EH (cell line): ENCODE data around the gene SETD1A.
A peak's percentile ranks its signal among the peaks of the same experiment; 100 is the strongest.
"Not testable (repeated sequence)": the region's sequence is repeated elsewhere in the genome, so short reads cannot be mapped to it uniquely, and the experiment has no call there.

Experiments used
- DNase-seq: peaks from one replicate; pipeline ENCODE4 v3.0.0-alpha.2; 2015; ENCODE audit warnings: low read depth

Gene SETD1A

DNA sequence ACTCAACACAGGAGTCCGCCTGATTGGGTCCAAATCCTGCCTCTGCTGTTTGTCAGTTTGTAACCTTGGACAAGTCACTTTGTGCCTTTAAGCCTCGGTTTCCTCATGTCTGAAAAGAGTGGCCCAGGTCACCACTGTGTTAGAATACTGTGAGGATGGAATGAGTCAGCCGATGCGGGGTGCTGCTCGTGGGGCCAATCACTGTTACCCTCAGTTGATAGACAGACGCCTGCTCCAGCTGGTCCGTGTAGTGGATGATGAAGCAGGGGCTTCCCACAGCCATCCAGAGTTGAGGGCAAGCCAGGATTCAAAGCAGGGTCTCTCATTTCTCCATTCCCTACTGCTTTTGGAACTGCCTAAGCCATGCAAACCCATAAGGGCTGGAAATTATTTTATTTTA lies 28.4 kb upstream of the SETD1A start:
- DNase-seq = no peak

DNA sequence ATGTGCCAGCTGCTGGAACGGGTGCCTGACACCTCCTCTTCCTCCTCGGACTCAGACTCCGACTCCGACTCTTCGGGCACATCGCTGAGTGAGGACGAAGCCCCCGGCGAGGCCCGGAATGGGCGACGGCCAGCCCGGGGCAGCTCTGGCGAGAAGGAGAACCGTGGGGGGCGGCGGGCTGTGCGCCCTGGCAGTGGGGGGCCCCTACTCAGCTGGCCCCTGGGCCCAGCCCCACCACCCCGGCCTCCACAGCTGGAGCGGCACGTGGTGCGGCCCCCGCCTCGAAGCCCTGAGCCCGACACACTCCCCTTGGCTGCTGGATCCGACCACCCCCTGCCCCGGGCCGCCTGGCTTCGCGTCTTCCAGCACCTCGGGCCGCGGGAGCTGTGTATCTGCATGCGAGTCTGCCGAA lies 27.4 kb upstream of the SETD1A start:
- DNase-seq = no peak

DNA sequence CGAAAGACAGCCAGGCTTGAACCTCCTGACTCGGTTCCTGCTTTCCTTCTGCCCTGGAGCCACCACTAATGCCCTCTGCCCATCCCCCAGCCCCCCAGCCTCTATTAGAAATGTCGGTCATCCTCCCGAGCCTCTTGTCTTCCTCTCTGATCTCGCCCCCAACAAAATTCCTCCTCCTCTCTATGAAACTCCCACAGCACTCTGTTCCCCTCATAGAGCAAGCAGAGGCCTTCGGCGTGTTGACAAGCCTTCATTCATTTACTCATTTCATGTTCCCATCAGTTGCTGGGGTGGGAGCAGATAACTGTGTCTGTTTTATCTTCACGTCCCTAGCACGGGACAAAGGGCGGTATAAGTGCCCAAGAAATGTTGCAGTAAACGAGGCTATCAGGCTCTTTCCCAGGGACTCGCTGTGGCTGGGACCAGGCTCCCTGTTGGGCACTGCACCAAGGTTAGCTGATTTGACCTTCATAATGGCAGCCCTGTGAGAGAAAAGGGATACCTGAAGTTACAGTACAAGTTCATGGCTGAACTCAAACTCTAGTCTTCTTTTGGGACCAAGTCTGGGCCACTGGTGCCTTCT lies 26.4 kb upstream of the SETD1A start:
- no peak for DNase-seq

DNA sequence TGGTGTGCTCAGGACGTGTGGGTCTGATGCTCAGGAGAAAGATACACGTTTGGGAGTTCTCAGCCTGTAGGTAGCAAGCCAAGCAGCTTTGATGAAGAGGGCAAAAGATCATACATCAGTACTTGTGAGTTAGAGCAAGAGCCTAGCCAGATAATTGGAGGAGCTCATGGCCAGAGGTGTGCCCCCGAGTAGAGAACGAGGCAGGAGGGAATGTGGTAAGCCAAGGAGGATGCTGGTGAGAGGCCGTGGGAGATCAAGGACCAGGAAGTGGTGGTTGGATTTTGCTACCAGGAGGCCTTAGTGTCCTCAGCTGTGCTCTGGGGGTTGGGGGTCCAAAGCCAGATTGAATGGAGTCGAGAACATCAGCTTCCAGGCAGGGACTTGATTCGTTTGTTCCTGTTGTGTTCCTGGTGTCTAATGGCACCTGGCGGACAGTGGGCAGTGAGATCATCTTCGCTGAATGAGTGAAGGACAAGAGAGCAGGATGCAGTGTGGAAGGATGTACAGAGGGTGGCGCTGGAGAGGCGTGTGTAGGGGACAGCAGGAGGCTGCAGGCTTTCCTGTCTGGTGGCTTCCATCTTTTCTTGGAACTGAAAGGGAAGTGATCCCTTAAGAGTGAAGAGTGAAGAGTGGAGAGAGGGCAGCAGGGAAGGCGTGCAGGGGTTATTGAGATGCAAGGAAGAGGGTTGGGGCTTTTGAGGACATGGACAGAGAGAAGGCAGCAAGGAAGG lies 22.6 kb upstream of the SETD1A start:
- peak; percentile 56 for DNase-seq

DNA sequence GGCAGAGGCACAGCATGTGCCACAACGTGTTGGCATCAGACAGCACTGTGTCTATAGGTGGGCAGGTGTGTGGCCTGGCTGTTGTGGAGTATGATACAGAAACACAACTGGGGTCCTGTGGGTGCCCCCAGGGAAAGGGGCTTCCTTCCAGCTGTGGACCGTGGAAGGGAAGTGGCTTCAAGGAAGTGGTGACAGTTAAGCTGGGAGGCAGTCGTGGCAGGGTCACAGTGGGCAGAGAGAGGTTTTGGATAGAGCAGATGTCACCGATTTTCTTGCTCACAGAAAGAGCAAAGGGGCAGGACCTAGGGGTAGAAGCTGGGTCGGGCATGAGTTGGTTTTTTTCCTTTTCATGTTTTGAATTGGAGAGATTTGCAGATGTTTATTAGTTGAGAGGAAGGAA lies 19.9 kb upstream of the SETD1A start:
- no peak for DNase-seq

DNA sequence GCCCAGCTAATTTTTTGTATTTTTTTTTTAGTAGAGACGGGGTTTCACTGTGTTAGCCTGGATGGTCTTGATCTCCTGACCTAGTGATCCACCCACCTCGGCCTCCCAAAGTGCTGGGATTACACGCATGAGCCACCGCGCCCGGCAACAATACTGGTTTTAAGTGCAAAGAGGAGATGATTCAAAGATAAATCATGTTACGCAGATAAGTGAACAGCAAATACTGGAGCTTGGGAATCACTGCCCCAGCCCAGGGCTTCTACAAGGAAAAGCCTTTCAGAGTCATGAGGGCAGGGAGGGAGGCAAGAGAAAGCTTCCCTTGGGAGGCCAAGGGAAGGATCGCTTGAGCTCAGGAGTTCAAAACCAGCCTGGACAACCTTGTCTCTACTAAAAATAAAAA lies 18.0 kb upstream of the SETD1A start:
- DNase-seq = not testable (repeated sequence)

DNA sequence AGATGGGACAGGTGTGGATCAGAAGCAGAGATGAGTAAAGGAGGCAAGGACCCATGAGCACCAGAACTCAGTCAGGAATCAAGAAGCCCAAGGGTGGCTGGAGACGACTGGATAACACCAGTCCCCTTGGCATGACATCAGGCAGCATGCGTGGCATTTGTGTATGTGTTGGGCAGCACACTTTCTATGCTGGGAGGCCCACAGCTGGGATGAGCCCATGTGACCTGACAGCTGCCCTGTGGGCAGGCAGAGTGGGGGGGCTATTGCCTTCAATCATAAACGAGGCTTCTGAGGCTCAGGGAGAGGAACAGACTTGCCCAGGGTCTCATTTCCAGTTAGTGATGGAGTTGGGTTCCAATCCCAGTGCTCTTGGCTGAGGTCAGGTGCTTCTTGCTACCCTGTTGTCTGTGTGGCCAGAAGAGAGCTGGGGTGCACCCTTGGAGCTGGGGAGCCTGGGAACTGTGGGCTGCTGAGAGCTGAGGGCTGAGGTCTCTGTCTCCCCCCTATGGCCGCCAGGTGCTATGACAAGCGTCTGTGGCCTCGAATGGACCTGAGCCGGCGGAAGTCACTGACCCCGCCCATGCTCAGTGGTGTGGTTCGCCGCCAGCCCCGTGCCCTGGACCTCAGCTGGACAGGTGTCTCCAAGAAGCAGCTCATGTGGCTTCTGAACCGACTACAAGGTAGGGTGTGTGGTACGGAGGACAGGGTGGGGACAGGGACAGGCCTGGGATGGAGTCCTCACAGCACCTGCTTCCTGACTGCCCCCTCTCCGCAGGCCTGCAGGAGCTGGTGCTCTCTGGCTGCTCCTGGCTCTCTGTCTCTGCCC lies 15.7 kb upstream of the SETD1A start:
- DNase-seq = peak; percentile 79

DNA sequence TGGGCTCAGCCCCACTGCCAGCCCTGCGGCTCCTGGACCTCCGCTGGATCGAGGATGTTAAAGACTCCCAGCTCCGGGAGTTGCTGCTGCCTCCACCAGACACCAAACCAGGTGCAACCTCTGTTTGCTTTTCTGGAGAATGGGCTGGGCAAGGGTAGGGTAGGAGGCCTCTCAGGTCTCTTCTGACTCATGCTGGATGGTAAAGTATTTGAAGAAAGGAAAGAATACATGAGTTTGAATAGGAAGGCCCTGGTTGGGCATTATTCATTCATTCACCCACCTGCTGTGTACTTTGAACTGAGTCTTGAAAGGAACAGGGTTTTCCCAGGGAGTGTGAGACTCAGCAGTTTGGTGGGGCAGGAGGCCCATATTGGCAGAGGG lies 15.1 kb upstream of the SETD1A start:
- DNase-seq = no peak

DNA sequence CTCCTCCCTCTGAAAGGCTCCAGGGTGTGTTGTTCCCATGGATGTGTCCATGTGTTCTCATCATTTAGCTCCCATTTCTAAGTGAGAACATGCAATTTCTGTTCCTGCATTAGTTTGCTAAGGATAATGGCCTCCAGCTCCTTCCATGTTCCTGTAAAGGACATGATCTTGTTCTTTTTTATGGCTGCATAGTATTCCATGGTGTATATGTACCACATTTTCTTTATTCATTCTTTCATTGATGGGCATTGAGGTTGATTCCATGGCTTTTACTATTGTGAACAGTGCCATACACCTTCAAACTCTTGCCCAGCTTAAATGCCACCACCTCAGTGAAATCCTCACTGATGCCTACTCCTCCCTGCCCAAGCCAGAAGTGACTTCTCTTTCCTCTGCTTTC lies 13.2 kb upstream of the SETD1A start:
- DNase-seq = no peak

DNA sequence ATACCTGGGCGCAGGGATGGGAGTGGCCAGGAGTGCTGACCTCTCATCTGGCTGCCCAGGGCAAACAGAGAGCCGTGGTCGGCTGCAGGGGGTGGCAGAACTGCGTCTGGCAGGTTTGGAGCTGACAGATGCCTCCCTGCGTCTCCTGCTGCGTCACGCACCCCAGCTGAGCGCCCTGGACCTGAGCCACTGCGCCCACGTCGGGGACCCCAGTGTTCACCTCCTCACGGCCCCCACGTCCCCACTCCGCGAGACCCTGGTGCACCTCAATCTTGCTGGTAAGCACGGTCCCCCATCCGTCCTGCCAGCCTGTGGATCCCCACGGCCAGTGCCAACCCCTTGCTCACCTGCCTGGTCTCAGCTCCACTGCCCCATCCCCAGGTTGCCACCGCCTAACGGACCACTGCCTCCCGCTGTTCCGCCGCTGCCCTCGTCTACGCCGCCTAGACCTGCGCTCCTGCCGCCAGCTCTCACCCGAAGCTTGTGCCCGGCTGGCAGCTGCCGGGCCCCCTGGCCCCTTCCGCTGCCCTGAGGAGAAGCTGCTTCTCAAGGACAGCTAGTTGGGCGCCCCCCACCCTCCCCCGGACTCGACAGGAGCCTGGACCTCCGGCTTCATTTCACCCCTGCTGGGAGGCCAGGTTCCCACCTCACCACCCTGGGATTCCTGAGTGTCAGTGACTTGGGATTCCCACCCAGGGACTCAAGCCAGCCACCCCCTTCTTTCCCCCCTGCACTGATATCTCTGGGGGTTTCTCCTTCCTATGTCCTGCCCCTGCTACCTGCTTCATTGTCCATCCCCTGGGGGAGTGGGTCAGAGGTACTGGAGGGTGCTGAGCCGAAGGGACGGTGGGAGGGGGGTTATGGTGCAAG lies 10.6 kb upstream of the SETD1A start:
- DNase-seq = no peak

DNA sequence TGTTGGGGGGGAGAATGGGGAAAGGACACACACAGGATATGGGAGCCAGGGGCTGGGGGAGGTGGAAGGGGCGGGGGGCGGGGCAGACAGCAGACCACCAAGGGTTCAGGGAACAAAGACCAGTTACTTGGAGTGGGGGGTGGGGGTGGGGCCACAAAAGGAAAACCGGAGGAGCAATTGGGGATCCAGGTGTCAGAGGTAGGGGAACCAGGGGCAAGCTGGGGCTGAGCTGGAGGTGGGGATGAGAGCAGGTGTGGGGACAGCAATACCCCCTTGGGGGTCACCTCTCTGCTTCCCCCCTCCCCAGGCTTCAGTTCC lies 10.1 kb upstream of the SETD1A start:
- no peak for DNase-seq

DNA sequence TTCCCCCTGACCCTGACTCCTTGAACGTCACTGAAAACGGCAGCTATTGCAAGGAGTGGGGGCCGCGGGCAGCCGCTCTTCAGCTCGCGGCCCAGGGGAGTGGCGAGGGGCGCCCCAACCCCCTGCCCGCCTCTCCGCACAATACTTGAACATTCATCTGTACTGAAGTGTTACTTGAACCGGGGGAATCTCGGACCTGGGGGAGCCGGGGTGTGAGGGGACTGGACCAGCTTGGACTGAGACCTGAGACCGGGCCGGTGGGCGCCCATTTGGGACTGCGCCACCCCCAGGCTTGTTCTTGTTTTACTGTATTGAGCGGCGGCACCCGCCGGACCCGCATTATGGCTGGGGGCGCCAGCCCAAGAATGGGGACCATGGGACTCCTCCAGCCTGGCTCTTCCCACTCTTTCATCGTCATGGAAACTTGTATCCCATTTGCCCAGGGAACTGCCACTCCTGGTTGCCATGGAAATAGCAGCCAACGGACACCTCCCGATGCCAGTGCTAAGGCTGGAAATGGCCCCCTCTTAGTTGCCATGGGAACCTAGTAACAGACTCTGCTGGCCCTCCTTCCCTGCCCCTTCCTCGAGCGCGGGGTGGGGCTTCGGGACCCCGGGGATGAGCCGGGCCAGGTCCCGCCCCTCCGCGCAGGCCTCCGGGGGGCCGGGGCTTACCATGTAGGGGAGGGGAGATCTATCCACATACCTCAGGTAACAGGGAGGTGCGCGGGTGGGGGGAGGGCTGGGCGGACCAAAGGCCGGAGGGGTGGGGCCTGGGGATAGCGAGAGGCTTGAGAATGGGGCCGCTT lies 9.5 kb upstream of the SETD1A start:
- DNase-seq = peak; percentile 98

DNA sequence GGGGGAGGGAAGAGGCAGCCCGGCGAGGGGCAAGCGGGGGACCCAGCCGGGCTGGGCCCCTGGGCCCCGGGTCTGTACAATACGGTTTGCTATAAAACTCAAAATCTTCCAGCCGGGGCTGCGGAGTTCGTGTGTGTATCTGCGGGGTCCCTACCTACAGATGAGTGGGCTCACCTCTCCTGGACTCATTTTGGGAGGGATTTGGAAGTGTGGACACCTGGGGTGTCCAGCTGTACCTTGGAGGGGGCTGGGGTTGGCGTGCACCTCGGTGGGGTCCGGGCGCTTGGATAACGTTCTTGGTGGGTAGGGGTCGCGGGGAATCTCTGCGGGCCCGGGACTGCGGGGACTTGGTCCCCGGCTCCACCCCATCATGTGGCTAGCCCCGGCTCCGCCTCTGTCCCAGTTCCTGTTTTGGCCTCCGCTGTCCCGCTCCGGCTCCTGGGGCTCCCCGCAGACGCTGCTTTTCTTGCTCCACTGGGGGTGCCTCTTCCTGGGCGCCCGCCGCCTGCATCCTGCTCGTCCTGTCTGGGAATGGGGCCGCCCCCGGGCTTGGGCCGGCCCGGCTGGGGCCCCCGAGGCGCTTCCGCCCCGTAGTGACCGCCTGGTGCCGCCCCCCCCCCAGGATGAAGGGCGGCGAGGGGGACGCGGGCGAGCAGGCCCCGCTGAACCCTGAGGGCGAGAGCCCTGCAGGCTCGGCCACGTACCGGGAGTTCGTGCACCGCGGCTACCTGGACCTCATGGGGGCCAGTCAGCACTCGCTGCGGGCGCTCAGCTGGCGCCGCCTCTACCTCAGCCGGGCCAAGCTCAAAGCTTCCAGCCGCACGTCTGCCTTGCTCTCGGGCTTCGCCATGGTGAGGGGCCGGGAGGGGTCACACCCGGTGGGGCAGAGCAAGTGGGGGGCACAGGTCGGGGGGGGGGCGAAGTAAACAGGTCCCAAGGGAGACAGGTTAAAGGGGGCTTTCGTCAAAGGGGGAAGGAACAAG lies 8.6 kb upstream of the SETD1A start, which contains the start of gene ORAI3:
ORAI3 (plus strand) TSS at position 402 of the 983 bp plus-strand sequence; CDS start at position 624, 222 bp downstream.
- peak; percentile 74 for DNase-seq

DNA sequence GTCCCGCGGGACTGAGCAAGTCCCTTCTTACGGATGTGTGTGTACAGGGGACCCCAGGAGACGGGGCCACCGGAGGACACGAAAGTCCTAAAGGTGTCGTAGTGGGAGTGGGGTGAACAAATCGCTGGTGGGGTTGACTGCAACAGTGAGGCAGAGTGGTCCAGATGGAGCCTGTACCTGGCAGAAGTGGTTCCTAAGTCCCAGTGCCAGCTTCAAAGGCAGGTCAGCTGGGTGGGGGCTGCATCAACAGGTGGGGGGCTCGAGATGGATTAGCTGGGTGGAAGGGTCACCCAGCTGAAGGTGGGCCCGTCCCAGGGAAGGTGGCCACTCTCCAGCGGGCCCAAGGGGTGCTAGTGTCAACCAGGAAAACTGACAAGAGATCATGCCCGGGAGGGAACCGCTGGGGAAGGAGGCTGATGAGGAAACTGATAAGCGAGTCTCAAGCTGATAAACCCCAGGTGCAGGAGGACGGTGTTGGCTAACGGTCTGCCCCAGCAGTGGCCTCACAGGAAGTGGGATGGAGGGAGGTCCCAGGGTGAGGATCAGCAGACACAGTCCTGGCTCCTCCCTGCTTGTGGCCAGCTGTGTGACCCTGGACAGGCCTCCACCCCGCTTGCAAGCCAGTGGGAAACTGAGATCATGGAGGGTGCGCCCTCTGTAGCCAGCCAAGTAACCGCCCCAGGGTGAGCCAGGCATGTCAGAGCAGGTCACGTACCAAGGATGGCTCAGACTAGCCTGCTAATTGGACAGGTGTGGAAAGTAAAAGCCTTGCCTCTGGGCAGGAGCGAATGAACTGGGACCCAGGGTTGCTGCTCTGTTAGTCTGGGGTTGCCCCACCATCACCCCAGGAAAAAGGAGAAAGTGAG lies 7.7 kb upstream of the SETD1A start:
- DNase-seq = peak; percentile 86

DNA sequence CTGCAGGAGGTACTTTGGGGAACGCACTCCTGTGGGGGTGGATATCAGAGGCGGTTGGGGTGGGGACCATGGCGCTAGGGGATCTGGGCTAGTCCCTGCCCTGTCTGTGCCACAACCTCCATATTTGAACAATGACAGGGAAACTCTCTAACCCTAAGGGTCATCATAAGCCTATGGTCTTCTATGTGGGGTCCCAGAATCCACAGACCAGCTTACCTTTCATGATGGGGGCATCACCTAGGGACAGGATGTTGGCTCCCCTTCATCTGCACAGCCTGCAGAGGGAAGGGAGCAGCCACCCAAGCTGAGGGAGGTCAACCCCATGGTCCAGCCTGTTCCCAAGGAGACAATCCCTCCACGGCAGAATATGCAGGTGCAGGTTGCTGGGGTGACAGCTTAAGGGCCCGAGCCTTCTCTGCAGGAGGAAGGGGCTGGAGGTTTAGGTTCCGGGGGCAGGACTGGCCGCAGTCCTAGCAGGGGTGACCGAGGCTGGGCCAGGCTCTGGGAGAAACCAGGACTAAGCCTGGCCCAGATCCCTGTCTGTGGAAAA lies 7.0 kb upstream of the SETD1A start:
- DNase-seq = no peak

DNA sequence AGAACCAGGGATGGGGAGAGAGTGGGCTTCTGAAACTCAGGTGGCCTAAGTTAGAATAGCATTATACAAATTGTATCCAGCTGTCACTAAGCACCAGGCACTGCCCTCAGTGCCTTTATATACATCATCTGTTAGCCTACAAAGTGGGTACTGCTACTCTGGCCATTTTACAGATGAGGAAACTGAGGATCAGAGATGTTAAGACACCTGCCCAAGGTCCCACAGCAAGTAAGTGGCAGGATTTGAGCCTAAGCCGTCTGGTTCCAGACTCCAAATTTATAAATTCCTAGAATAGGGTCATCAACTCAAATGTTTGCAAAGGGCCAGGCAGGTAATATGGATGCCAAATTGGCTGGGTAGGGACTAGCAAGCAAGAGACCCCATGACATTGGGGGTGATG lies 6.4 kb upstream of the SETD1A start:
- no peak for DNase-seq

DNA sequence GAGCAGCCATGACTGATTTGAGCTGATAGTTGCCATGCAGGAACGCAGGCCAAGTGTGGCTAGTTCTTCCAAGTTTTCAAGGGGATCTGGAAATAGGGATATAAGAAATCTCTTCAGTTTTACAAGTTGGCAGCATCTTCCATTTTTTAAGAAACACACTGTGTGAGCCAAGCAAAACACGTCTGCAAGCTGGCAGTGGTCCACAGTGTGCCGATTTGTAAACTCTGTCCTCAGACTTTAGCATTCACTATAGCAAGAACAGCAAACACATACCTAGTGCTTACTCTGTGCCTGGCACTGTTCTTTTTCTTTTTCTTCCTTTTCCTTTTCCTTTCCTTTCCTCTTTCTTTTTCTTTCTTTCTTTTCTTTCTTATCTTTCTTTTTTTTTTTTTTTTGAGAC lies 5.8 kb upstream of the SETD1A start:
- DNase-seq = peak; percentile 54

DNA sequence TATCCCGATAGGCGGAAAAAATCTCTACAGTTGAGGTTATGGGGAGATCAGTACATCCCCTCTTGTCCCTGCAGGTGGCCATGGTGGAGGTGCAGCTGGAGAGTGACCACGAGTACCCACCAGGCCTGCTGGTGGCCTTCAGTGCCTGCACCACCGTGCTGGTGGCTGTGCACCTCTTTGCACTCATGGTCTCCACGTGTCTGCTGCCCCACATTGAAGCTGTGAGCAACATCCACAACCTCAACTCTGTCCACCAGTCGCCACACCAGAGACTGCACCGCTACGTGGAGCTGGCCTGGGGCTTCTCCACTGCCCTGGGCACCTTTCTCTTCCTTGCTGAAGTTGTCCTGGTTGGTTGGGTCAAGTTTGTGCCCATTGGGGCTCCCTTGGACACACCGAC lies 4.4 kb upstream of the SETD1A start:
- DNase-seq = no peak
